ENCODE data around the gene MIAT.

Gene MIAT

GRCh38 chr22:26670459-26670858, 13.1 kb downstream of the MIAT start:
- no peak for DNase-seq

- peak; percentile 74 for DNase-seq
These were observed 14.1 kb downstream of the MIAT start for GRCh38 chr22:26671317-26672059.

- DNase-seq: no peak
These were observed 14.7 kb downstream of the MIAT start for GRCh38 chr22:26672060-26672471.

- peak; percentile 94 for DNase-seq
These were observed 15.4 kb downstream of the MIAT start for GRCh38 chr22:26672590-26673468.

- DNase-seq: peak; percentile 63
These were observed 16.1 kb downstream of the MIAT start for GRCh38 chr22:26673486-26673885.

- DNase-seq: peak; percentile 37
These were observed 17.1 kb downstream of the MIAT start for GRCh38 chr22:26674211-26675190.

- DNase-seq: no peak
These were observed 18.4 kb downstream of the MIAT start for GRCh38 chr22:26675687-26676268.

GRCh38 chr22:26677217-26677616, 19.8 kb downstream of the MIAT start:
- DNase-seq: no peak

GRCh38 chr22:26679003-26679629, 21.7 kb downstream of the MIAT start:
- DNase-seq: peak; percentile 77

- DNase-seq: no peak
These were observed 23.1 kb downstream of the MIAT start for GRCh38 chr22:26680485-26680884.

GRCh38 chr22:26681395-26681821, 24.0 kb downstream of the MIAT start:
- DNase-seq: no peak

- DNase-seq: no peak
These were observed 26.8 kb downstream of the MIAT start for GRCh38 chr22:26684168-26684567.

GRCh38 chr22:26685601-26686000, 28.2 kb downstream of the MIAT start:
- no peak for DNase-seq

- no peak for DNase-seq
These were observed 30.1 kb downstream of the MIAT start for GRCh38 chr22:26687439-26687838.

- DNase-seq: no peak
These were observed 32.3 kb downstream of the MIAT start for GRCh38 chr22:26689513-26690301.

GRCh38 chr22:26690654-26691376, 33.4 kb downstream of the MIAT start:
- DNase-seq: no peak

GRCh38 chr22:26691377-26691716, 34.0 kb downstream of the MIAT start:
- no peak for DNase-seq

- no peak for DNase-seq
These were observed 34.8 kb downstream of the MIAT start for GRCh38 chr22:26692215-26692614.

GRCh38 chr22:26697151-26697550, 39.8 kb downstream of the MIAT start:
- DNase-seq: no peak

- DNase-seq: no peak
These were observed 43.1 kb downstream of the MIAT start for GRCh38 chr22:26700462-26700861.
